HFF-Myc (cell line): ENCODE data around the gene XAF1.
"Not testable (repeated sequence)": the region's sequence is repeated elsewhere in the genome, so short reads cannot be mapped to it uniquely, and the experiment has no call there.

Experiments used
- DNase-seq: peaks from one replicate; pipeline ENCODE4 v3.0.0-alpha.2; 2011; ENCODE audit warnings: low read depth; ENCODE audit errors: extremely low read depth
- H3K4me3 ChIP-seq: replicated peaks from 2 replicates; pipeline ENCODE4 v1.5.1; 2011; ENCODE audit warnings: low read depth, mild to moderate bottlenecking, control low read depth, low read length
- CTCF ChIP-seq: IDR thresholded peaks from 2 replicates; pipeline ENCODE4 v1.5.1; 2012; ENCODE audit warnings: mild to moderate bottlenecking, low read depth, low read length, control low read depth; ENCODE audit errors: missing control alignments

The XAF1 gene

GRCh38 chr17:6761779-6762178, 5.9 kb downstream of the XAF1 start:
- DNase-seq: no peak
- TF ChIP-seq CTCF: no peak
- H3K4me3 ChIP-seq: no peak overlapping the region

GRCh38 chr17:6768447-6768846, 12.6 kb downstream of the XAF1 start:
- H3K4me3 ChIP-seq: no peak overlapping the region
- no peak for DNase-seq
- no peak for TF ChIP-seq CTCF

- no peak for TF ChIP-seq CTCF
- DNase-seq: no peak
- H3K4me3 ChIP-seq: no peak overlapping the region
Observed at GRCh38 chr17:6772016-6772415, 16.2 kb downstream of the XAF1 start.

- not testable (repeated sequence) for DNase-seq
Observed at GRCh38 chr17:6774906-6775305, 19.1 kb downstream of the XAF1 start.

GRCh38 chr17:6775871-6776405, 20.1 kb downstream of the XAF1 start, which contains the start of gene FBXO39:
Gene FBXO39, plus strand, starts transcription at chr17:6776215. Its CDS starts 3,654 bp downstream, at chr17:6779869.
- TF ChIP-seq CTCF: no peak
- no peak within 1 kb of the TSS for H3K4me3 ChIP-seq
- DNase-seq: no peak

More at GRCh38 chr17:6774906-6775305, 19.1 kb downstream of the XAF1 start:
- H3K4me3 ChIP-seq: not testable (repeated sequence)

- DNase-seq: no peak
- TF ChIP-seq CTCF: no peak
- H3K4me3 ChIP-seq: no peak overlapping the region
Observed at GRCh38 chr17:6779411-6779810, 23.6 kb downstream of the XAF1 start.

GRCh38 chr17:6780001-6780400, 24.2 kb downstream of the XAF1 start:
- DNase-seq: no peak
- no peak overlapping the region for H3K4me3 ChIP-seq
- TF ChIP-seq CTCF: no peak
